ENCODE data around the gene ZBP1. TPM values are rescaled to one million over a fixed set of nuclear protein-coding genes. Genes with fewer than 3 reads are reported as not detected.

ZBP1 gene
- total RNA-seq, 1 donor from 2014 or later: not detected

GRCh38 chr20:57594092-57594951 lies 25.9 kb downstream of the ZBP1 start:
- H3K4me1 Mint-ChIP-seq (ENCODE audit: low read depth): peaks cover 6% of the 10 kb centered on the region
- H3K27ac Mint-ChIP-seq: no peak overlapping the region
- H3K27me3 Mint-ChIP-seq: peaks cover 27% of the 10 kb centered on the region
- no peak overlapping the region for H3K4me3 Mint-ChIP-seq (ENCODE audit: low read depth)
- H3K36me3 Mint-ChIP-seq (ENCODE audit: insufficient read depth): no peaks in the 10 kb centered on the region
- peak; percentile 87 for TF ChIP-seq CTCF (IDR thresholded peaks at IDR 0.05; ENCODE audit: unreplicated experiment)
- no peaks in the 10 kb centered on the region for H3K9me3 Mint-ChIP-seq (ENCODE audit: low read depth)
- DNase-seq (ENCODE audit: low spot score, unreplicated experiment): peak; percentile 61

DNA sequence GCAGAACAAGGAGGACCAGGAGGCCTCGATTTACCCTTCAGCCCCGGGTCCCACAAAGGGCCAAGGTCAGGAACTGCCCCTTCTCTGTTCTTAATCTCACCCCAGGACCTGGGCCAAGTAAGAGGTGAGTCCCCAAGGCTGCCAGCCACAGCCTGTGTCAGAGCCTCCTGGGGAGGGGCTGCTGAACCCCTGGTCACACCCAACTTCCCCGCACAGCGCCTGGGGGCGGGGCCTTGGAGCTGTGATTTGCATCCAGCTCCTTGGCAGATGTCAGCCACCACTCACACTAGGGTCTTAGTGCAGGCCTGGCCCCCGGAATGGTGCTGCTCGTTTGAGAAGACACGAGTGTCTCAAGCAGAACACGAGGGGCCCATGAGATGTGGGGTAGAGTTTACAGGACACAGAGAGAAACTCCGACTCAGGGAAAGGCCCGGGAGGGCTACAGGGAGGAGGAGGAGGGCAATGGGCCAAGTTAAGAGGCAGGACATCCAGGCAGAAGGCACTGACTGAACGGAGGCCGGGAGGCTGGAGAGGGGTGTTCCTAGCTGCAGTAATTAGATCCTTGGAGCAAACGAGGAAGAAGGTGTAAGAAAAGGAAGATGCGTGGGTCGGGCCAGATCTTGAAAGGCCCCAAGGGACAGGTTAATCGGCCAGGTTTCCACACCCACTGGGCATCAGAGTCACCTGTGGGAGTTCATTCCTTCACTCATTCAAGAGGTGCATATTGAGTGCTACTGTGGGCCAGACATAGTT lies 26.9 kb downstream of the ZBP1 start:
- no peak overlapping the region for H3K4me3 Mint-ChIP-seq (ENCODE audit: low read depth)
- H3K9me3 Mint-ChIP-seq (ENCODE audit: low read depth): no peaks in the 10 kb centered on the region
- H3K27ac Mint-ChIP-seq: no peak overlapping the region
- peaks cover 27% of the 10 kb centered on the region for H3K27me3 Mint-ChIP-seq
- H3K4me1 Mint-ChIP-seq (ENCODE audit: low read depth): peaks cover 6% of the 10 kb centered on the region
- TF ChIP-seq CTCF (IDR thresholded peaks at IDR 0.05; ENCODE audit: unreplicated experiment): no peak
- no peaks in the 10 kb centered on the region for H3K36me3 Mint-ChIP-seq (ENCODE audit: insufficient read depth)
- no peak for DNase-seq (ENCODE audit: low spot score, unreplicated experiment)

DNA sequence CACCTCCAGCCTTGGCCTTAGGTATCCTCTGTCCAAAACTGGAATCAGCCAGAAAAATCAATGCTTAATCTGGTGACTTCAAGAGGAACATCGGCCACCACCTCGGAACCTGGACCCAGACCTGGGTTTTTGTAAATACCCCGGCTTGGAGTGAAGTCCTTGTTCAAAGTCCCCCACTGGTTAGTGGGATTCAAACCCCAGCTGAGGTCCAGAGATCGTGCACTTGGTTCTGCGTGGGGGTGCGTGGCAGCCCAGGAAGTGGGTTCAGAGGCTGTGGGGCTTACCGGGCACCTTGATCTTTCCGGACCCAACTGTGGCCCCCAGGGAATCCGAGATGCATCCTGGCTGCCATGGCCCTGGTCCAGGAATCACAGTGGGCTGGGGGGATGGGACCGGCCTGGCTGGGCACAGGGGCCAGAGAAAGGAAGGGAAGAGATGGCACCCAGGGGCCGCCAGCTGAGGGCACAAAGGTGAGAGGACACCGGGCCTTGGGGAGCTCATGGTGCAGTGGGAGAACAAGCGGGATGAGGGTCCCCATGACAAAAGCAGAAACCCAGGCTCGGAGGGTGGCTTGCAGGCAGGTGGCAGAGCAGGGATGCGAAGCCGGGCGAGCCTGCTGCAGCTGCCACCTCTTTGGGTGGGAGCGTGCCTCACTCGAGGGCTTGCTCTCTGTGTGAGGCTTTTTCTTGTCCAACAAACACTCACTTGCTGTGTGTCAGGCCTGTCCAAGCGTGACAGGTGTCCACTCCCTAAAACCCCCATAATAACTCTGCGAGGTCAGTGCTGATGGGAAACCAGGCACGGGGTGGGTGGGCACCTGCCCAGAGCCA lies 27.7 kb downstream of the ZBP1 start:
- H3K27me3 Mint-ChIP-seq: peaks cover 23% of the 10 kb centered on the region
- H3K9me3 Mint-ChIP-seq (ENCODE audit: low read depth): no peaks in the 10 kb centered on the region
- no peak for TF ChIP-seq CTCF (IDR thresholded peaks at IDR 0.05; ENCODE audit: unreplicated experiment)
- H3K27ac Mint-ChIP-seq: no peak overlapping the region
- peaks cover 6% of the 10 kb centered on the region for H3K4me1 Mint-ChIP-seq (ENCODE audit: low read depth)
- no peak for DNase-seq (ENCODE audit: low spot score, unreplicated experiment)
- H3K4me3 Mint-ChIP-seq (ENCODE audit: low read depth): no peak overlapping the region
- no peaks in the 10 kb centered on the region for H3K36me3 Mint-ChIP-seq (ENCODE audit: insufficient read depth)

DNA sequence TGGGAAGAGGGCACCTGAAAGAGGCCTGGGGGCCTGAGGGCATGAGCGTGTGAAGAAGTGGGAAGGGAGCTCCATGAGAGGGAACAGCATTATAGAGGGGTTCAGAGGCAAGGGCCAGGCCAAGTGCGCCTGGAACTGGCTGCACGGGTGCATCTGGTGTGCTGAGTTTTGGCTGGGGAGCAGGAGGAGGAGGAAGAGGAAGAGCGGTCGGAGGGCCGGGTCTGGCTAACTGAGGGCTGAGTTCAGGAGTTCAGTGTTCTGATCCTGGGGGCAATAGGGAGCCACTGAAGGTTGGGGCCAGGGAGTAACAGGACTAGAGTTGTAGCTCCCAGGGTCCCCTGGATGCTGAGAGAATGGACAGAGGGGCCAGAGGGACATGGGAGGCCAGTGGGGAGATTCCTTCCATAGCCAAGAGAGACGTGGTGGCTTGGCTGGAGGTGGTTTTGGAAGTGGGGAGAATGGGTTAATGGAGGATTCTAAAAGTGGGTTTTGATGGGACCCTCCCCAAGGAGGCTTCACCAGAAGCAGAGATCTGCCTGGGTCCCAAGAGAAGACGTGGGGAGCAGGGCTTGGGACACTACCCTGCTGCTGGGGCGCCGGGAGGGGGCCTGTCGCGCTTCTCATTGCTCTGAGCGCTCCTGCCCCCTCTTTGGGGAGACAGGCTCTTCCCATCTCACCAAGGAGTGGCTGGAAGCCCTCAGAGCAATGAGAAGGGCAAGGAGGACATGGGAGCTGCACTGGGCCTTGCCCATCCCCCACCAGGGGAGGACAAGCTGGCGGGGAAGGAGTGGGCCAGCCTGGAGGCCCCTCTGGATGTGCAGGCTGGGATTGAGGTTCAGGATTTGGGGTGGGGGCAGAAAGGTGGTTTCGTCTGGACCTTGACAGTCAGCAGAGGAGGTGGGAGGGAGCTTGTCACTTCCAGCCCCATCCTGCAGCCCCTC lies 28.7 kb downstream of the ZBP1 start:
- H3K27me3 Mint-ChIP-seq: peaks cover 27% of the 10 kb centered on the region
- H3K9me3 Mint-ChIP-seq (ENCODE audit: low read depth): no peaks in the 10 kb centered on the region
- no peak for TF ChIP-seq CTCF (IDR thresholded peaks at IDR 0.05; ENCODE audit: unreplicated experiment)
- H3K4me3 Mint-ChIP-seq (ENCODE audit: low read depth): no peak overlapping the region
- no peak overlapping the region for H3K27ac Mint-ChIP-seq
- DNase-seq (ENCODE audit: low spot score, unreplicated experiment): no peak
- peaks cover 6% of the 10 kb centered on the region for H3K4me1 Mint-ChIP-seq (ENCODE audit: low read depth)
- H3K36me3 Mint-ChIP-seq (ENCODE audit: insufficient read depth): no peaks in the 10 kb centered on the region

Data from progenitor cell of endocrine pancreas (in vitro differentiated cells).